DND-41 (cell line): Measurements from ENCODE around the gene TTLL9.

ENCODE experiments used
- EZH2 ChIP-seq: IDR thresholded peaks from 3 replicates; pipeline ENCODE4 v1.6.1; 2012; ENCODE audit warnings: borderline replicate concordance, low read depth, mild to moderate bottlenecking, moderate library complexity, low read length, inconsistent platforms; ENCODE audit not compliant: severe bottlenecking
- TF ChIP-seq, protein P1 (sequence below): IDR thresholded peaks from 2 replicates; pipeline ENCODE4 v1.5.1; 2012; ENCODE audit warnings: borderline replicate concordance, low read length, moderate library complexity, mild to moderate bottlenecking; ENCODE audit not compliant: poor library complexity, severe bottlenecking; ENCODE audit errors: extremely low read depth

- TF ChIP-seq, protein P1, sequence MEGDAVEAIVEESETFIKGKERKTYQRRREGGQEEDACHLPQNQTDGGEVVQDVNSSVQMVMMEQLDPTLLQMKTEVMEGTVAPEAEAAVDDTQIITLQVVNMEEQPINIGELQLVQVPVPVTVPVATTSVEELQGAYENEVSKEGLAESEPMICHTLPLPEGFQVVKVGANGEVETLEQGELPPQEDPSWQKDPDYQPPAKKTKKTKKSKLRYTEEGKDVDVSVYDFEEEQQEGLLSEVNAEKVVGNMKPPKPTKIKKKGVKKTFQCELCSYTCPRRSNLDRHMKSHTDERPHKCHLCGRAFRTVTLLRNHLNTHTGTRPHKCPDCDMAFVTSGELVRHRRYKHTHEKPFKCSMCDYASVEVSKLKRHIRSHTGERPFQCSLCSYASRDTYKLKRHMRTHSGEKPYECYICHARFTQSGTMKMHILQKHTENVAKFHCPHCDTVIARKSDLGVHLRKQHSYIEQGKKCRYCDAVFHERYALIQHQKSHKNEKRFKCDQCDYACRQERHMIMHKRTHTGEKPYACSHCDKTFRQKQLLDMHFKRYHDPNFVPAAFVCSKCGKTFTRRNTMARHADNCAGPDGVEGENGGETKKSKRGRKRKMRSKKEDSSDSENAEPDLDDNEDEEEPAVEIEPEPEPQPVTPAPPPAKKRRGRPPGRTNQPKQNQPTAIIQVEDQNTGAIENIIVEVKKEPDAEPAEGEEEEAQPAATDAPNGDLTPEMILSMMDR: no peak
- no peak for TF ChIP-seq EZH2
These were observed 54.1 kb downstream of the TTLL9 start for GRCh38 chr20:31924561-31924960.
